Heart right ventricle (tissue), 16 donors: ENCODE data around the gene NOTCH4. TPM values are rescaled to one million over a fixed set of nuclear protein-coding genes. Genes with fewer than 3 reads are reported as not detected.
A peak's percentile ranks its signal among the peaks of the same experiment; 100 is the strongest.

Source experiments
- ATAC-seq, 8 donors: fragments of 200-7000 bp; cut with Tn5 transposase; one replicate each; pipeline ENCODE4 v1.9.1; 2020; ENCODE audit warnings: mild to moderate bottlenecking in 8 of 8, moderate library complexity in 8 of 8, moderate number of reproducible peaks in 1 of 8
- DNase-seq, 2 donors: peaks; one replicate each; pipeline ENCODE4 v3.0.0-alpha.2; 2020
- H3K27ac ChIP-seq, 10 donors: fragments of 200-600 bp; sonication (generic) in 2 of 10; one replicate each; pipeline versions ENCODE4 v1.5.0 to v1.8.0; 2020 to 2022; ENCODE audit warnings: mild to moderate bottlenecking in 3 of 10
- H3K27me3 ChIP-seq, 7 donors: fragments of 200-600 bp; one replicate each; pipeline ENCODE4 v1.8.0; 2021 to 2022; ENCODE audit warnings: mild to moderate bottlenecking in 2 of 7
- H3K36me3 ChIP-seq, 9 donors: fragments of 200-600 bp; sonication (generic) in 1 of 9; one replicate each; pipeline versions ENCODE4 v1.5.0 to v1.8.0; 2020 to 2022; ENCODE audit warnings: mild to moderate bottlenecking in 2 of 9
- H3K4me1 ChIP-seq, 9 donors: fragments of 200-600 bp; sonication (generic) in 1 of 9; one replicate each; pipeline versions ENCODE4 v1.5.0 to v1.8.0; 2020 to 2022; ENCODE audit warnings: mild to moderate bottlenecking in 4 of 9
- H3K4me3 ChIP-seq, 10 donors: fragments of 200-600 bp; sonication (generic) in 2 of 10; one replicate each; pipeline versions ENCODE4 v1.5.0 to v1.8.0; 2020 to 2022; ENCODE audit warnings: mild to moderate bottlenecking in 7 of 10, moderate library complexity in 2 of 10
- H3K9me3 ChIP-seq, 11 donors: fragments of 200-600 bp in 10 of 11; sonication (generic) in 2 of 11; one replicate each; pipeline versions ENCODE4 v1.5.0 to v1.8.0; 2013 to 2022; ENCODE audit warnings: mild to moderate bottlenecking in 2 of 11, control low read depth in 1 of 11, moderate library complexity in 1 of 11
- WGBS, 2 donors: extraction: QIAGEN DNeasy Blood & Tissue Kit; methylation state at CpG; one replicate each; pipeline ENCODE4 v1.1.7; 2013; ENCODE audit warnings: inconsistent platforms in 1 of 2; 5-methylcytosine and 5-hydroxymethylcytosine counted together
- intact Hi-C, 10 donors: fragments of 100-400 bp; cut with DNase I; formaldehyde crosslinking; loops; one replicate each; pipeline versions ENCODE4 v1.11.1 to v1.14.2; 2022
- polyA plus RNA-seq, 2 donors: library from polyadenylated mRNA; stranded (reverse); fragments of 200-250 nt; gene quantifications; one replicate each; pipeline ENCODE4 v1.2.3, GENCODE V29; 2013
- total RNA-seq, 10 donors: library from RNA; stranded (reverse); fragmentation: NEBNext Ultra II Directional in 3 of 10; extraction: Animal tissue kit (Norgen Biotek cat#: 25700) in 3 of 10; gene quantifications; one replicate each; pipeline versions ENCODE4 v1.2.1 to v1.2.4, GENCODE V29; 2021 to 2023
- TF ChIP-seq, protein P1 (sequence below), 9 donors: fragments of 200-600 bp; sonication (generic) in 2 of 9; IDR thresholded peaks; one replicate each; pipeline versions ENCODE4 v1.5.0 to v1.8.0; 2021 to 2022; ENCODE audit warnings: antibody characterized with exemption in 9 of 9, mild to moderate bottlenecking in 5 of 9, moderate library complexity in 1 of 9
- donor health status: Arrhythmogenic right ventricular cardiomyopathy.
- donor health status: ischemic (EF 13 %, LVEDD 7.1; RV severe dilation, severe dysfunction).
- donor health status: healthy with polysubstance abuse.
- donor health status: DM: no; HTN: yes; CAD: no.
- donor health status: DM: no; HTN: no; CAD: no.
- donor health status: ischemic (EF 25% LVEDD 6.9; RV normal size, moderate dysfunction).
- donor health status: ischemic (EF 25% LVEDD 5.7; RV mildly dilated, moderate dysfunction).
- donor health status: healthy.
- donor health status: DM: yes; HTN: yes; CAD: no.
- donor health status: Ischemic cardiomyopathy.
- donor health status: ischemic (EF 35%, LVEDD 5.7; RV mildly dilated, moderate dysfunction).
- donor health status: nonischemic (EF 11% LVEDD 7.7; RV severe dilation, severe dysfunction).
- donor health status: DM: yes; HTN: yes; CAD: no.
- donor health status: PGD.
- donor health status: ischemic (EF 29% LVEDD 5.4; RV normal size, mild dysfunction).
- donor health status: nonischemic (EF 23%, LVEDD 6.1; RV moderate dilation, normal function).

NOTCH4 gene
- total and polyA plus RNA-seq, 12 donors = 17.4 to 123 (median 23.9) TPM

GRCh38 chr6:32170294-32170693 lies 53.6 kb downstream of the NOTCH4 start:
- ATAC-seq = no peak
- intact Hi-C loops = loop anchor here in 4 of 10 donors (10.0 kb wide), 2 partner anchors 45 to 1035 kb away; partner anchors contain the start of genes ATF6B (in 3 of the 4), HSD17B8 (in 1 of the 4), RING1 (in 1 of the 4) and RXRB (in 1 of the 4)
- 91% methylated on average over 11 of the region's 11 CpGs for WGBS, 2 donors

DNA sequence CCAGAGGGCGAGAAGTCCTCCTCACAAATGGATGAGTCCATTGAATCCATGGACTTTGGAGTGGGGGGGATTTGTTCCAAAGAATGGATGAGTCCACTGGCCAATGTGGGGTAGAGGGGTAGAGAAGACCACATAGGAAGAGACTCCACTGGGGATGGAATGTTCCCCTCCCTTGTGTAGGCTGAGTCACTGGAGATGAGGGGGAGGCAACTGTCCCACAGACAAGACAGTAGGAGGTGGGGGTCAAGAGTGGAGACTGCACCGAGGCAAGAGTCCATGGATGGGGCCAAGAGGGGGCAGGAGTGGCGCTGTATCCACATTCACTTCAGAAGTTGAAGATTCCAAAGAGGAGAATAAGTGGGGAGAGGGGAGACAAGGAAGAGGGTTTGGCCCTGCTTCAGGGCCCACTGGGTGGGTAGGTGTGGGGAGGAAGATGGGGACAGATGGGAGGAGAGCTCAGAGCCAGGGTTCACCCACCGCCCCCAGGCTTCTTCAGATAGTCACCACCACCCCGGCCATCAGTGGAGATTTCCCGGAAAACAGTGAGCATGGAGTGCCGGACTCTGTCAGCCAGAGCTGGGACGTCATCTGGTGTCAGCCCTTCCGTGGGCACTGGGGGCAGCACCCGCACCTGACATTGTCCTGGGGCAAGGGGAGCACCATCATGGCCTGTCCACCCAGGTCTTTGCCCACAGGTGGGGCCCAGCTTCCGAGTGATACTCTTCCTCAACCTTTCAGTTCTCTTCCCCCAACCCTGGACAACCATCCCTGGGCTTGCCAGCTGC lies 54.9 kb downstream of the NOTCH4 start:
- DNase-seq (no peak), ATAC-seq (peak in 2 of 8 donors; percentile 8 to 15)
- Histone ChIP-seq H3K27me3 (no peaks in the 10 kb centered on the region), H3K4me1 (peaks cover 0 to 12% (median 0%) of the 10 kb centered on the region in 9 donors), H3K4me3 (no peak overlapping the region), H3K36me3 (peaks cover 0 to 68% (median 17%) of the 10 kb centered on the region in 9 donors), H3K9me3 (no peaks in the 10 kb centered on the region), H3K27ac (peak overlapping the region in 3 of 10 donors; percentile 19 to 64 (median 40))
- WGBS, 2 donors = 74 to 75% methylated on average over 11 of the region's 11 CpGs
- intact Hi-C loops = no loop called here
- TF ChIP-seq, protein P1, sequence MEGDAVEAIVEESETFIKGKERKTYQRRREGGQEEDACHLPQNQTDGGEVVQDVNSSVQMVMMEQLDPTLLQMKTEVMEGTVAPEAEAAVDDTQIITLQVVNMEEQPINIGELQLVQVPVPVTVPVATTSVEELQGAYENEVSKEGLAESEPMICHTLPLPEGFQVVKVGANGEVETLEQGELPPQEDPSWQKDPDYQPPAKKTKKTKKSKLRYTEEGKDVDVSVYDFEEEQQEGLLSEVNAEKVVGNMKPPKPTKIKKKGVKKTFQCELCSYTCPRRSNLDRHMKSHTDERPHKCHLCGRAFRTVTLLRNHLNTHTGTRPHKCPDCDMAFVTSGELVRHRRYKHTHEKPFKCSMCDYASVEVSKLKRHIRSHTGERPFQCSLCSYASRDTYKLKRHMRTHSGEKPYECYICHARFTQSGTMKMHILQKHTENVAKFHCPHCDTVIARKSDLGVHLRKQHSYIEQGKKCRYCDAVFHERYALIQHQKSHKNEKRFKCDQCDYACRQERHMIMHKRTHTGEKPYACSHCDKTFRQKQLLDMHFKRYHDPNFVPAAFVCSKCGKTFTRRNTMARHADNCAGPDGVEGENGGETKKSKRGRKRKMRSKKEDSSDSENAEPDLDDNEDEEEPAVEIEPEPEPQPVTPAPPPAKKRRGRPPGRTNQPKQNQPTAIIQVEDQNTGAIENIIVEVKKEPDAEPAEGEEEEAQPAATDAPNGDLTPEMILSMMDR (IDR thresholded peaks at IDR 0.05) = no peak

More at GRCh38 chr6:32170294-32170693, 53.6 kb downstream of the NOTCH4 start:
- Histone ChIP-seq H3K9me3 (no peaks in the 10 kb centered on the region), H3K36me3 (peaks cover 0 to 60% (median 17%) of the 10 kb centered on the region in 9 donors), H3K27ac (peak overlapping the region in 1 of 10 donors; percentile 31), H3K4me1 (peaks cover 0 to 25% (median 10%) of the 10 kb centered on the region in 9 donors), H3K4me3 (no peak overlapping the region), H3K27me3 (no peaks in the 10 kb centered on the region)
- DNase-seq = no peak
- TF ChIP-seq, protein P1 (IDR thresholded peaks at IDR 0.05) = no peak

DNA sequence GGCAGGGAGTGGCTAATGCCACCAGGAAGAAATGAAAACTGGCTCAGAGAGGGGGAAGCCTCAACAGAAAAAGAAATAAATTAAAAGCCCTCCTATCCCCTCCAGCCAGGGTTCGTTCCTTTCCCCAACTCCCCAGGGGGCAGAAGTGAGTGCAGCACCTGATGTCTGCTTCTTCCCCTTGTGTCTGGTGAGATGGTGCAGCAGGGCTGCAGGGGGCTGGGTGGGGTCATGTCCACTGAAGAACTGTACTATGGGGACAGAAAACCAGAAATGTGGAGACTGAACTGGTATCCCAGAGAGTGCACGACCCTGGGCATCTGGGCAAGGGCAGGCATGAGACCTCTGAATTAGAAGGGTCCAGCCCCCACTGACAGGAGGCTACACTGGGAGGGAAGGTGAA lies 55.5 kb downstream of the NOTCH4 start:
- no peaks in the 10 kb centered on the region for H3K9me3 ChIP-seq
- 74 to 75% methylated on average over 2 of the region's 2 CpGs for WGBS, 2 donors
- peak overlapping the region in 5 of 10 donors; percentile 13 to 64 (median 23) for H3K27ac ChIP-seq
- ATAC-seq = no peak
- TF ChIP-seq, protein P1 (IDR thresholded peaks at IDR 0.05) = no peak
- DNase-seq = no peak
- no peaks in the 10 kb centered on the region for H3K27me3 ChIP-seq
- peaks cover 0 to 75% (median 17%) of the 10 kb centered on the region in 9 donors for H3K36me3 ChIP-seq
- H3K4me3 ChIP-seq = no peak overlapping the region
- intact Hi-C loops = no loop called here
- H3K4me1 ChIP-seq = peaks cover 0 to 7% (median 0%) of the 10 kb centered on the region in 9 donors

GRCh38 chr6:32167761-32168262 lies 56.1 kb downstream of the NOTCH4 start:
- Histone ChIP-seq H3K27ac (peak overlapping the region in 5 of 10 donors; percentile 7 to 64 (median 23)), H3K36me3 (peaks cover 0 to 80% (median 23%) of the 10 kb centered on the region in 9 donors), H3K4me1 (peaks cover 0 to 9% (median 0%) of the 10 kb centered on the region in 9 donors), H3K9me3 (no peaks in the 10 kb centered on the region), H3K27me3 (no peaks in the 10 kb centered on the region), H3K4me3 (no peak overlapping the region)
- 36 to 48% methylated on average over 6 of the region's 6 CpGs for WGBS, 2 donors
- DNase-seq = no peak
- intact Hi-C loops = no loop called here
- ATAC-seq = no peak
- TF ChIP-seq, protein P1 (IDR thresholded peaks at IDR 0.05) = no peak
